NCI-H774 (cell line): ENCODE results near the gene LCLAT1.
"Not testable (repeated sequence)": the region's sequence is repeated elsewhere in the genome, so short reads cannot be mapped to it uniquely, and the experiment has no call there.

Experiments used
- DNase-seq: peaks from one replicate; lab custom pipeline; 2025; lab: John Stamatoyannopoulos, UW

The LCLAT1 gene

DNA sequence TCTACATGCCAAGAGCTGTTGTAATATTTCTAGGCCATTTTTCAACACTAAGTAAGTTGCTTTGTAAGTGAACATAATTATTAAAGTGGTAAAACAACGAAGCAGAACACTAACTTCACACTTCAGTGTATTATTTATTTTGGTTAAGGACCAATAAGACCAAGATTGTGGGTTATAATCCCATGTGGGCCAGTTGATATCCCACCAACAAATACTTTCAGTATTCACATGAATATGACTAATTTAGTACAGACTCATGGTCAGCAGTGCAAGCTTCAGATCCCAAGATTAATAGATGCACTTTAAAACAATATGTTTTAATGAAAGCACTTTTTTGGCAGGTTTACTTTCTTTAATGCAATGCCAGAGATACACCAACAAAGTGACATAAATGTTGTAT, 154.3 kb downstream of the LCLAT1 start:
- no peak for DNase-seq

DNA sequence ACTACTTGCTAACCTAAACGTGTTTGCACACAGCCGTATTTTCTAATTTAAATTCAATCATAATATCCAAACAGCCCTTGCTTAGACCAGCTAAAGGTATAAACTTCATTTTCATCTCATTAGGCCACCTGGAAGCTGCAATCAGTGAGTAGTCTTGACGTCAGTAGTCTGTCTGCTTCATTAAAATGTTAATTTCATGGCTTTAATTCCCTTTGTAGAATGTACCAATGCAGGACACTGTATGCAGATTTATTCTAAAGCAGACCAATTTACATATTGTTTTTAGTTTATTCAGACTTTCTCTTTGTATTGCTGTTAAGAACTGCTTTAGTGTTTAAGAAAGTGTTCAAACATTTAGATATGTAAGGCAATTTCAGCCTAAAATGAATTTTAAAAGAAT, 158.2 kb downstream of the LCLAT1 start:
- no peak for DNase-seq

DNA sequence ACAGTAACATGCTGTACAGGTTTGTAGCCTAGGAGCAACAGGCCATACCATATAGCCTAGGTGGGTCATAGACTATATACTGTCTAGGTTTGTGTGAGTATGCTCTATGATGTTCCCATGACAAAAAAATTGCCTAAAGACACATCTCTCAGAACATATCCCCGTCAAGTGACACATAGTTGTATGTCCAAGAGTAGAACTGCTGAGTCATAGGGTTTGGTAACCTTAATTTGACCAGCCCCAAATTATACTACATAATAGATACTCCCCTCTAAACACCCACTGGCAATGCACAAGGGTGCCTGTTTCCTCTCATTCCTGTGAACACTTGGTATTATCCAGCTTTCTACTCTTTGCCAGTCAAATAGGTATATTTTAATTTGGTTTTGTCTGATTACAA, 161.6 kb downstream of the LCLAT1 start:
- DNase-seq = no peak

DNA sequence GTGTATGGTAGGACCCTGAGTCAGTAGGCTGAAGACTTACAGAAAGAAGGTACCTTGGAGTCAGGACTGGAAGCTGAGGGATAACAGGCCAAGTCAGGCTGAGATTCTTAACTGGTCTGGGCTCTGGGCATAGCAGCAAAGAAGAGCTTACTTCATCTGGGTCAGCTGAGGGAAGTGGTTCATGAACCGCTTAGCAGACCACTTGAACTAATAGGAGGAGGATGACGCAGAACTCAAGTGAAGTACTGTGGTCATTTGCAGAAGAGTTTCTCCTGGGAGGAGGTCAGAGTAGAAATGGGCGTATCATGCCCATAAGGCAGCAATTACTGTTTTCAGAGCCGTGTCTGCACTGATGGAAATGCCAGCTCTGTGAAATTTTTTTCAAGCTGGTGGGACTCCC, 164.5 kb downstream of the LCLAT1 start:
- DNase-seq = no peak

- DNase-seq = no peak
Measured at GRCh38 chr2:30612371-30612770, 165.3 kb downstream of the LCLAT1 start.

GRCh38 chr2:30613001-30613400, 166.0 kb downstream of the LCLAT1 start:
- no peak for DNase-seq

- not testable (repeated sequence) for DNase-seq
Measured at GRCh38 chr2:30614227-30614626, 167.2 kb downstream of the LCLAT1 start.

DNA sequence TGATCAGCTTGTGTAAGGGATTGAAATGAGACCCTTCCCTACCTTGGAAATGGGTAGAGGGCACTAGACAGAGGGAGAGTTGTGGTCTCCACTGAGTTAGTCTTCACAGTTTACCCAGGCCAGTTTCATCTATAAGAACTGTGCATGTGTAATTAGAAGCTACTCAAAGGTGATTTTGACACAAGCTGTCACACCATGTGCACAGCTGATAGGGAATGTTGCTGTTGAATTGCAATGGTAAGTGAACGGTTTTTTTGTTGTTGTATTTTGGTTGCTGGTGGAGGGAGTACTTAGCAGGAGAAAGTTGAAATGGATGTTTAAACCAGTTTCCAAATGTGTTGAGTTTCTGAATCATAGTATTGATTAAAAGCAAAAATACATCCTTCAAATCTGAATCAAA, 168.9 kb downstream of the LCLAT1 start:
- no peak for DNase-seq

DNA sequence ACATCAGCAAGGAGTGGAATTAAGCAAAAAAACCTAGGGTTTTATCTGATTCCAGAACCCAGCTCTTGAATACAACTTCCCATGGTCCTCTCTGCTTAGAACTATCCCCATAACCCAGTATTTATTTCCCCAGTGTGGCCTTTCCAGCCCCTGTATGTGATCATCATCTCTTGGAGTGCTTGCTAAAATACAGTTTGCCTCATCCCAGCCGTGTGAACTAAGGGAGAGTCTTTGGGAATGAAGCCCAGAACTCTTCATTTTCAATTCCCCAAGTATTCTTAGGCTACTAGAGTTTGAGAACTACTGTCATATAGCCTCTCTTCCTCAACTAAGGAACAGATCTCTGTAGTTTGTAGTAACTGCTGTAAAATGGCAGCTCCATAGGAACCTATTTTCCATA, 173.1 kb downstream of the LCLAT1 start:
- no peak for DNase-seq

GRCh38 chr2:30621836-30622235, 174.8 kb downstream of the LCLAT1 start:
- no peak for DNase-seq

DNA sequence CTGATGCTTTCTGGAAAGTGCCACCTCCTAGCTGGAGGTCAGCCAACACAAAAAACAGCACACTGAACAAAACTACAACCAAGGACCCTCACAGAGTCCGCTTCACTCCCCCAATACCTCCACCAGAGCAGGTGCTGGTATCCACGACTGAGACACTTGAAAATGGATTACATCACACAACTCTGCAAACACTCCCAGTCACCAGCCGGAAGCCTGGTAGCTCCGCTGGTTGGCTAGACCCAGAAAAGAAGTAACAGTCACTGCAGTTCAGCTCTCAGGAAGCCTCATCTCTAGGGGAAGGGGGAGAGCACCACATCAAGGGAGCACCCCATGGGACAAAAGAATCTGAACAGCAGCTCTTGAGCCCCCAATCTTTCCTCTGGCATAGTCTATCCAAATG, 175.4 kb downstream of the LCLAT1 start:
- peak; percentile 20 for DNase-seq

- DNase-seq = no peak
Measured at GRCh38 chr2:30625276-30625675, 178.2 kb downstream of the LCLAT1 start.

GRCh38 chr2:30625701-30626100, 178.7 kb downstream of the LCLAT1 start:
- no peak for DNase-seq

DNA sequence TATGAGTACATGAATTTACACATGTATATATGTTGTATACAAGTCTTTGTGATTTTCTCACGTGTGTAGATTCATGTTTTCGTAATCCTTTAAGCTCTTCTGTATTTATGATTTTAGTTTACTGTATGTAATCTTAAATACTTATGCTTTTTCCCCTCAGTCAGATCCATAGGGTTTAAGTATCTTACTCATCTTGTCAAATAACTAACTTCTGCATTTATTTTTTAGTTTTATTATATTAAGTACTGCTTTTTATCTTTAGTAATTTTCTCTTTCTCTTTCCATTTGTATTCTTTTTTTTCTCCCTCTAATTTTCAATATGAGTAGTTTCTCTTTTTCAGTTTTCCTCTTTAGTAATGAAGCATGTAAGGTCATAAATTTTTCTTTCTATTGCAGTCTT, 179.4 kb downstream of the LCLAT1 start:
- no peak for DNase-seq

DNA sequence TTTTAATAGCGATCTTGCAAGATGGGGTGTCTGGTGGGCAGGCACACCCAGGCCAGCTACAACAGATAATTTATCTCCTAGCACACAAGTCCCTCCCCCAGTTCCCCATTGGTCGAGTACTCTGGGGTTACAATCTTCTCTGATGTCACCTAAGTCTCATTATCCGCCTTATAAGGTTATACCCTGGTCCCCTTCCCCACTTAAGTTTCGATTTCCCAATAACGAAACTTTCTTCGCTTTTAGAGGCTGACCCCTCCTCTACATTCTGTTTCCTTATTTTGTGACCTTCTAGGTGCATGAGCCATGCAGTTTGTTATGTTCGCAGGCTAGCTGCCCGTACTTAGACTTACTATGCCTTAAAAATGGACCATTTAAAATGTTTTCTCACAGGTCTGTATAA, 180.1 kb downstream of the LCLAT1 start:
- no peak for DNase-seq

- no peak for DNase-seq
Measured at GRCh38 chr2:30628341-30628740, 181.3 kb downstream of the LCLAT1 start.

- DNase-seq = no peak
Measured at GRCh38 chr2:30629866-30630265, 182.8 kb downstream of the LCLAT1 start.

- DNase-seq = no peak
Measured at GRCh38 chr2:30631051-30631671, 184.1 kb downstream of the LCLAT1 start.

- DNase-seq = no peak
Measured at GRCh38 chr2:30633039-30633438, 186.0 kb downstream of the LCLAT1 start.

- DNase-seq = no peak
Measured at GRCh38 chr2:30636311-30636710, 189.3 kb downstream of the LCLAT1 start.

- DNase-seq = peak; percentile 3
Measured at GRCh38 chr2:30639836-30640235, 192.8 kb downstream of the LCLAT1 start.

GRCh38 chr2:30641765-30642345, 194.8 kb downstream of the LCLAT1 start:
- peak; percentile 20 for DNase-seq

DNA sequence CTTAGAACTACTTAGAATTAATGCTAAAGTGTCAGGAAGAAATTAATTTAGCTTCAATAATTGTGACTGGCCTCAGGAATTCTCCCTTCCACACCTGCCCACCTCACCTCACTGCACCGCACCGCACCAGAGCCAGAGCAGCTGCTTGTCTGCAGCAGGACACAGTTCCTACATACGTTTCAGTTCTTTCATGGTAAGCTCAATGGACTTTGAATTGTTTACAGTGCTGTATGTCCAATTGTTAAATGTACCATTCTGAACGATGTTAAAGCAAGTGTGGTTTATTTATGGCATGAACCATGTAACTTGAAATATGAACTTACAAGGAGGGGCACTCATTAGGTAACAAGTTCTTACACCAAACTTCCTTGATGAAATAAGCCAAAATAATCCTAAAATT, 196.0 kb downstream of the LCLAT1 start:
- DNase-seq = not testable (repeated sequence)

DNA sequence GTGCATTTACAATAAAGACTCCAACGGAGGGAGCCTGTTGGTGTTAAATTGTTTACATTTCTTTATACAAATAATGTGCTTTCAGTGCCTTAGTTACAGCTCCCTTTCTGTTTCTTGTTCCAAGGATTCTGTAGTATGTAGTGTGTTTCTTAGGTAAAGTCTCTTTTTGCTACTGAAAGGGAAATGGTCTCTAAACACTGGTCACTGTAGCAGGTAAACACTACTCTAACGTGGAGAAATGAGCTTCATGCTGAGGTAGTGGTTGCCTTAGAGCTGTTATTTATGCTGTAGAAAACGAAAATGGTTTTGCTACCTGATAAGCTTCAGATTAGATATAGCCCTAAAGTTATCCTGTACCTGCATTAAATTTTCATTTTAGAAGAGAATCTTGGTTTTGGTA, 196.6 kb downstream of the LCLAT1 start:
- DNase-seq = peak; percentile 5
